ENCODE data around the gene TTC7B. TPM values are rescaled to one million over a fixed set of nuclear protein-coding genes. Genes with fewer than 3 reads are reported as not detected.

The TTC7B gene
- total RNA-seq, 2 experiments from 2014 or later = 1.2 to 1.3 TPM

DNA sequence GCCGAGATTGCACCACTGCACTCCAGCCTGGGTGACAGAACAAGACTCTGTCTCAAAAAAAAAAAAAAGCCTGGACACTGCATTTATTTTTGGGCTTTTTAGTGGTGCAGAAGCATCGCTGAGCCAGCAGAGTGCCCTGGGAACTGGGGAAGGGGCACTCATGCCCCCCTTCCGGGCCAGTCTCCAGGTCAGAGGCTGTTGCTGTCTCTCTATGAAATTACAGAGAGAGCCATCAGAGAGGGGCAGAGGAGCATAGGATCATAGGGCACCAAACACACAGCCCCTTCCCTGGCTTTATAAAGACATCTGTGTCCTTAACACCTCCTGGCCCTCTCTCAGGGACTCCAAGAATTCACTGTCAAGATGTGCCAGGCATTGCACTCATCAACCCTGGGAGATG lies 223.6 kb downstream of the TTC7B start:
- Mint-ChIP-seq H3K4me3 (no peak overlapping the region), H3K27ac (no peak overlapping the region), H3K27me3 (no peaks in the 10 kb centered on the region), H3K4me1 (ENCODE audit: low read depth) (no peaks in the 10 kb centered on the region), H3K9me3 (no peaks in the 10 kb centered on the region), H3K36me3 (ENCODE audit: low read depth) (no peaks in the 10 kb centered on the region)
- H3K27me3 ChIP-seq (ENCODE audit: control insufficient read depth in 1 of 2, insufficient read depth in 2 of 2, low read length in 2 of 2) = no peaks in the 10 kb centered on the region
- ChIA-PET CTCF (no interaction called here), POLR2A (no interaction called here)
- H3K4me1 ChIP-seq (ENCODE audit: insufficient read depth, low read length) = no peaks in the 10 kb centered on the region
- H3K36me3 ChIP-seq (ENCODE audit: insufficient read depth, low read length) = no peaks in the 10 kb centered on the region
- TF ChIP-seq, protein P1, sequence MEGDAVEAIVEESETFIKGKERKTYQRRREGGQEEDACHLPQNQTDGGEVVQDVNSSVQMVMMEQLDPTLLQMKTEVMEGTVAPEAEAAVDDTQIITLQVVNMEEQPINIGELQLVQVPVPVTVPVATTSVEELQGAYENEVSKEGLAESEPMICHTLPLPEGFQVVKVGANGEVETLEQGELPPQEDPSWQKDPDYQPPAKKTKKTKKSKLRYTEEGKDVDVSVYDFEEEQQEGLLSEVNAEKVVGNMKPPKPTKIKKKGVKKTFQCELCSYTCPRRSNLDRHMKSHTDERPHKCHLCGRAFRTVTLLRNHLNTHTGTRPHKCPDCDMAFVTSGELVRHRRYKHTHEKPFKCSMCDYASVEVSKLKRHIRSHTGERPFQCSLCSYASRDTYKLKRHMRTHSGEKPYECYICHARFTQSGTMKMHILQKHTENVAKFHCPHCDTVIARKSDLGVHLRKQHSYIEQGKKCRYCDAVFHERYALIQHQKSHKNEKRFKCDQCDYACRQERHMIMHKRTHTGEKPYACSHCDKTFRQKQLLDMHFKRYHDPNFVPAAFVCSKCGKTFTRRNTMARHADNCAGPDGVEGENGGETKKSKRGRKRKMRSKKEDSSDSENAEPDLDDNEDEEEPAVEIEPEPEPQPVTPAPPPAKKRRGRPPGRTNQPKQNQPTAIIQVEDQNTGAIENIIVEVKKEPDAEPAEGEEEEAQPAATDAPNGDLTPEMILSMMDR (IDR thresholded peaks at IDR 0.05) = no peak
- no peaks in the 10 kb centered on the region for H3K9me3 ChIP-seq (ENCODE audit: control insufficient read depth in 1 of 2, insufficient read depth in 1 of 2, low read length in 2 of 2)
- no peak overlapping the region for H3K27ac ChIP-seq (ENCODE audit: low read depth in 1 of 2, low read length in 2 of 2)
- ATAC-seq (ENCODE audit: poor library complexity) = no peak
- no peak overlapping the region for H3K4me3 ChIP-seq (ENCODE audit: low read length)
- intact Hi-C loops (cut with DNase I, micrococcal nuclease) = no loop called here
- no peak for DNase-seq

DNA sequence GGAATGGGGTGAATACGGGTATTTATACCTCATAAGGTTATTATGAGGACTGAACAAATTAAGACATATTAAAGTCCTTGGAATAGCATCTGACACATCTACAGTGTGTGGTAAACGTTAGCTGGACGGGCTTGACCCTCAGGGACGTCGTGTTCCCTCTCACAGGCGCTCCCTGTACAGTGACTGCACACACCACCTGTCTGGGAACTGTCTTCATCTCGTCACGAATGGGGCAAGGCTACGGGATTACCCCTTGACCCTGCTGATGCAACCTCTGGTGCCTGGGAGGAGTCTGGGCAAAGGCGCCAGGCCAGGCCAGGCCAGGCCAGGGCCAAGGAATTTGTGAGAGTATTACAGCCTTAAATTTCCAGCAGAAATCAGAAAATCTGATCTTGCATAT lies 228.3 kb downstream of the TTC7B start:
- Histone ChIP-seq H3K9me3 (ENCODE audit: control insufficient read depth in 1 of 2, insufficient read depth in 1 of 2, low read length in 2 of 2) (no peaks in the 10 kb centered on the region), H3K36me3 (ENCODE audit: insufficient read depth, low read length) (no peaks in the 10 kb centered on the region), H3K27ac (ENCODE audit: low read depth in 1 of 2, low read length in 2 of 2) (no peak overlapping the region), H3K4me1 (ENCODE audit: insufficient read depth, low read length) (no peaks in the 10 kb centered on the region), H3K4me3 (ENCODE audit: low read length) (no peak overlapping the region), H3K27me3 (ENCODE audit: control insufficient read depth in 1 of 2, insufficient read depth in 2 of 2, low read length in 2 of 2) (no peaks in the 10 kb centered on the region)
- POLR2A ChIA-PET = no interaction called here
- DNase-seq (no peak), ATAC-seq (ENCODE audit: poor library complexity) (no peak)
- H3K27me3 Mint-ChIP-seq = no peaks in the 10 kb centered on the region
- no peaks in the 10 kb centered on the region for H3K9me3 Mint-ChIP-seq
- CTCF ChIA-PET = no interaction called here
- H3K36me3 Mint-ChIP-seq (ENCODE audit: low read depth) = no peaks in the 10 kb centered on the region
- H3K4me1 Mint-ChIP-seq (ENCODE audit: low read depth) = no peaks in the 10 kb centered on the region
- TF ChIP-seq, protein P1 (IDR thresholded peaks at IDR 0.05) = no peak
- no peak overlapping the region for H3K27ac Mint-ChIP-seq
- intact Hi-C loops (cut with DNase I, micrococcal nuclease) = no loop called here
- H3K4me3 Mint-ChIP-seq = no peak overlapping the region

DNA sequence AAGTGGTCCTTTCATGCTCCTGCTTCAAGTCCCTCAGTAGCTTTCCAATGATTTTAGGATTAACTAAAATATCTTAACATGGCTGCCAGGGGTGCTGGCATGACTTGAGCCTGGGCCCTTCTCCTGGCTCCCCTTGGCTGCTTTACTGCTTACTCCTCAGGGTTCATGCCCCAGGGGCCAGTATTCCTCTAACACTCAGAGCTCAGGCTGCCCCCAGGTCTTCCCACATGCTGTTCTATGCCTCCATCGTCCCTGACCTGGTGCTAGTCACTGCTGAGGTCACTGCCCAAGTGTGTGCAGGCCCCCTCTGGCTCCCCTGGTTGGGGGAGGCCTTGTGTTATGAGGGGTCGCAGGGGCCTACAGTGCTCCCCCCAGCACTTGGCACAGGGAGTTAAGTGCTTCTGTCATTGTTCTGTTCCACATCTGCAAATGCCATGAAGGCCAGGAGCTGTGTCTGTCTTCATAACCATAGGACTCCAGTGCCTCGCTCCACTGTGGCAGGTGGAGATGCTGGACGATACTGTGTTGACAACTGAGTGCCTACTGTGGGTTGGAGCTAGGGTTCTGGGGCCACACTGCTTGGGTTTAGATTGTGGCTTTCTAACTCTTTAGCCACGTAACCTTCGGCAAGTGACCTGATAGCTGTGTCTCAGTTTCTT lies 228.8 kb downstream of the TTC7B start:
- Histone ChIP-seq H3K36me3 (ENCODE audit: insufficient read depth, low read length) (no peaks in the 10 kb centered on the region), H3K27ac (ENCODE audit: low read depth in 1 of 2, low read length in 2 of 2) (no peak overlapping the region), H3K4me3 (ENCODE audit: low read length) (no peak overlapping the region), H3K4me1 (ENCODE audit: insufficient read depth, low read length) (no peaks in the 10 kb centered on the region), H3K27me3 (ENCODE audit: control insufficient read depth in 1 of 2, insufficient read depth in 2 of 2, low read length in 2 of 2) (no peaks in the 10 kb centered on the region), H3K9me3 (ENCODE audit: control insufficient read depth in 1 of 2, insufficient read depth in 1 of 2, low read length in 2 of 2) (no peaks in the 10 kb centered on the region)
- no peaks in the 10 kb centered on the region for H3K9me3 Mint-ChIP-seq
- ATAC-seq (ENCODE audit: poor library complexity) (no peak), DNase-seq (no peak)
- H3K4me1 Mint-ChIP-seq (ENCODE audit: low read depth) = no peaks in the 10 kb centered on the region
- CTCF ChIA-PET = no interaction called here
- POLR2A ChIA-PET = no interaction called here
- no peaks in the 10 kb centered on the region for H3K36me3 Mint-ChIP-seq (ENCODE audit: low read depth)
- H3K27me3 Mint-ChIP-seq = no peaks in the 10 kb centered on the region
- TF ChIP-seq, protein P1 (IDR thresholded peaks at IDR 0.05) = no peak
- intact Hi-C loops (cut with DNase I, micrococcal nuclease) = no loop called here
- H3K4me3 Mint-ChIP-seq = no peak overlapping the region
- no peak overlapping the region for H3K27ac Mint-ChIP-seq

Data from CD4-positive, alpha-beta T cell (primary cell).